Measurements from ENCODE around the gene SLC15A3.

SLC15A3 gene

DNA sequence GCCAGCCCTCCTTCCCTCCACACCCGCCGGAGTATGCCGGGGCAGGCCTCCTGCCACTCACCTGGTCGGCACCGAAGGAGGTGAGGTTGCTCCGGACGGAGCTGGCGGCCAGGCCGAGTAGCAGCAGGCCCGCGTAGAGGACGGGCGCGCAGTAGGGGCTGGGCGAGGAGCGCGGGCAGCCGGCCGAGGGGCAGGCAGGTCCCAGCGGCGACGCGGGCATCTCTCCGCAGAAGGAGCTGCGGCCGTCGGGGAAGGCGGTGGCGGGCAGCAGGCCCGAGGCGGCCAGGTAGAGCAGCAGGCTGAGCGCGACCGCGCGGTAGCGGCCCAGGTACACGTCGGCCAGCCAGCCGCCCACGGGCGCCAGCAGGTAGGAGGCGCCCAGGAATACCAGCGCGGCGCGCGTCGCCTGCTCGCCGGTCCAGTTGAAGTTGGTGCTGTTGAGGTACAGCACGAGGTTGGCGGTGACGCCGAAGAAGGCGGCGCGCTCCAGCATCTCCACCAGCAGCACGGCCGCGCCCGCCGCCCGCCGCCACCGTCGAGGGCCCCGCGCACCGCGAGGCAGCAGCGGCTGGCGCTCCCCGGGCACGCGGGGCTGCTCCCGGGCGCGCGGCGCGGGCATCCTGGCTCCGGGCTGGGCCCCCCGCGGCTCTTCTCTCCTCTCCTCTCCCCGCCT, 907 bp downstream of the SLC15A3 start:
- Histone ChIP-seq H3K27ac (ENCODE audit: poor library complexity, severe bottlenecking) (no peak overlapping the region), H3K4me1 (ENCODE audit: insufficient read depth, poor library complexity, severe bottlenecking) (no peaks in the 10 kb centered on the region), H3K36me3 (ENCODE audit: low read depth) (no peaks in the 10 kb centered on the region), H3K4me3 (ENCODE audit: severe bottlenecking) (no peak overlapping the region), H3K27me3 (ENCODE audit: insufficient read depth, poor library complexity, severe bottlenecking) (no peaks in the 10 kb centered on the region), H3K9me3 (ENCODE audit: severe bottlenecking) (no peaks in the 10 kb centered on the region)
- ATAC-seq (ENCODE audit: low read depth) (no peak), DNase-seq (ENCODE audit: low spot score) (no peak)
- TF ChIP-seq, protein P1, sequence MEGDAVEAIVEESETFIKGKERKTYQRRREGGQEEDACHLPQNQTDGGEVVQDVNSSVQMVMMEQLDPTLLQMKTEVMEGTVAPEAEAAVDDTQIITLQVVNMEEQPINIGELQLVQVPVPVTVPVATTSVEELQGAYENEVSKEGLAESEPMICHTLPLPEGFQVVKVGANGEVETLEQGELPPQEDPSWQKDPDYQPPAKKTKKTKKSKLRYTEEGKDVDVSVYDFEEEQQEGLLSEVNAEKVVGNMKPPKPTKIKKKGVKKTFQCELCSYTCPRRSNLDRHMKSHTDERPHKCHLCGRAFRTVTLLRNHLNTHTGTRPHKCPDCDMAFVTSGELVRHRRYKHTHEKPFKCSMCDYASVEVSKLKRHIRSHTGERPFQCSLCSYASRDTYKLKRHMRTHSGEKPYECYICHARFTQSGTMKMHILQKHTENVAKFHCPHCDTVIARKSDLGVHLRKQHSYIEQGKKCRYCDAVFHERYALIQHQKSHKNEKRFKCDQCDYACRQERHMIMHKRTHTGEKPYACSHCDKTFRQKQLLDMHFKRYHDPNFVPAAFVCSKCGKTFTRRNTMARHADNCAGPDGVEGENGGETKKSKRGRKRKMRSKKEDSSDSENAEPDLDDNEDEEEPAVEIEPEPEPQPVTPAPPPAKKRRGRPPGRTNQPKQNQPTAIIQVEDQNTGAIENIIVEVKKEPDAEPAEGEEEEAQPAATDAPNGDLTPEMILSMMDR (IDR thresholded peaks at IDR 0.05; ENCODE audit: poor library complexity, severe bottlenecking), result no peak

DNA sequence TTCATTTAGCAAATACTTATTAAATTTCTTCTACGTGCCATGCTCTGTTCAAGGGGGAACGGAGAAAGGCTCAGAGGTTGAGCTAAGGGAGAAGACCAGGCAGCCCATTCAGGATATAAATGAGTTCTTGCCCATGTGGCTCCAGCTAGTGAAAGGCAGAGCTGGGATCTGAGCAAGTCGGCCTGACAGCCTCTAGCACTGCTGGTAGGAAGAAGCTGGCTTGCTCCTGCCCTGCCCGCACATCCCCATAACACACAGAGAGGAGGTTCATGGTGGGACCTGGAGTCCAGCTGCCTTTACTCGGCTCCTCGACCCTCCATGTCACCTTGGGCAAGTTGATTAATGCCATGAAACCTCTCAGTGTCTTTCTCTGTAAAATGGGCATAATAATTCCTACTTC, 2.0 kb downstream of the SLC15A3 start:
- ATAC-seq (ENCODE audit: low read depth) (no peak), DNase-seq (ENCODE audit: low spot score) (no peak)
- no peak overlapping the region for H3K27ac ChIP-seq (ENCODE audit: poor library complexity, severe bottlenecking)
- H3K27me3 ChIP-seq (ENCODE audit: insufficient read depth, poor library complexity, severe bottlenecking), result no peaks in the 10 kb centered on the region
- TF ChIP-seq, protein P1 (IDR thresholded peaks at IDR 0.05; ENCODE audit: poor library complexity, severe bottlenecking), result no peak
- no peak overlapping the region for H3K4me3 ChIP-seq (ENCODE audit: severe bottlenecking)
- no peaks in the 10 kb centered on the region for H3K9me3 ChIP-seq (ENCODE audit: severe bottlenecking)
- H3K36me3 ChIP-seq (ENCODE audit: low read depth), result no peaks in the 10 kb centered on the region
- H3K4me1 ChIP-seq (ENCODE audit: insufficient read depth, poor library complexity, severe bottlenecking), result no peaks in the 10 kb centered on the region

DNA sequence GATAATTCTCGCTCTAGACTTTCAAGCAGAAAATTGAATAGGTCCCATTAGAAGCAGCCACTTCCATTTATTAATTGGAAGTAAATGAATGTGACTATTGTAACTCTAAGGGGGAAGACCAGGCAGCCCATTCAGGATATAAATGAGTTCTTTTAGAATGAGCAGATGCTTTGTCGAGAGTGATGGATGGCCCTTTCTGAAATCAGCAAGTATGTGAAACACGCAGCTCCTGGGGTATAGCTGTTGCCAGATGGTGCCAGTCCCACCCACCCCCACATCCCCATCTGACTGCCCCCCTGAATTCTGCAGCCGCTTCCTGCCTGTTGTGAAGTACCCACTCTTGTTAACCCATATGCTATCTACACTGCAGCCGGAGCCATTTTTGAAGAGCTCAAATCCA, 3.7 kb downstream of the SLC15A3 start:
- Histone ChIP-seq H3K4me1 (ENCODE audit: insufficient read depth, poor library complexity, severe bottlenecking) (no peaks in the 10 kb centered on the region), H3K27ac (ENCODE audit: poor library complexity, severe bottlenecking) (no peak overlapping the region), H3K36me3 (ENCODE audit: low read depth) (no peaks in the 10 kb centered on the region), H3K27me3 (ENCODE audit: insufficient read depth, poor library complexity, severe bottlenecking) (no peaks in the 10 kb centered on the region), H3K4me3 (ENCODE audit: severe bottlenecking) (no peak overlapping the region), H3K9me3 (ENCODE audit: severe bottlenecking) (no peaks in the 10 kb centered on the region)
- TF ChIP-seq, protein P1 (IDR thresholded peaks at IDR 0.05; ENCODE audit: poor library complexity, severe bottlenecking), result no peak
- ATAC-seq (ENCODE audit: low read depth) (no peak), DNase-seq (ENCODE audit: low spot score) (no peak)

DNA sequence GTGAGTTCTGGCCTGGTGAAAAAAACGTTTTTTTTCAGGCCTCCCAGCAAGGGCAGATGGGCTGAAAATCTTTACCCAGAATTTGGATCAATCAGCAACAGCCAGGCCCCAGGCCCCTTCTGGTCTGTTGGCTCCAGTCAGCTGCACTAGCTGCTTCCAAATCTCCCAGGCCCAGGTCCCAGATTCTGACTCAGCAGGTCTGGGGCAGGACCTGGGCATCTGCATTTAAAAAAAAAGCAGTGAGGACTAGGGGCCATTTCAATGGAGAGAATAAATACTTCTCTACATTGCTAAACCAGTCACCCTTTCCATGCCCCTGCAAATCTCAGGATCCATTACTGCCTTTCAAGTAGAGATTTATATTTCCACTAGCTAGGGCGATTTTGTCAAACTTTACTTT, 4.3 kb downstream of the SLC15A3 start:
- no peak overlapping the region for H3K27ac ChIP-seq (ENCODE audit: poor library complexity, severe bottlenecking)
- TF ChIP-seq, protein P1 (IDR thresholded peaks at IDR 0.05; ENCODE audit: poor library complexity, severe bottlenecking), result no peak
- ATAC-seq (ENCODE audit: low read depth) (no peak), DNase-seq (ENCODE audit: low spot score) (no peak)
- no peaks in the 10 kb centered on the region for H3K9me3 ChIP-seq (ENCODE audit: severe bottlenecking)
- H3K4me1 ChIP-seq (ENCODE audit: insufficient read depth, poor library complexity, severe bottlenecking), result no peaks in the 10 kb centered on the region
- no peak overlapping the region for H3K4me3 ChIP-seq (ENCODE audit: severe bottlenecking)
- no peaks in the 10 kb centered on the region for H3K27me3 ChIP-seq (ENCODE audit: insufficient read depth, poor library complexity, severe bottlenecking)
- no peaks in the 10 kb centered on the region for H3K36me3 ChIP-seq (ENCODE audit: low read depth)

DNA sequence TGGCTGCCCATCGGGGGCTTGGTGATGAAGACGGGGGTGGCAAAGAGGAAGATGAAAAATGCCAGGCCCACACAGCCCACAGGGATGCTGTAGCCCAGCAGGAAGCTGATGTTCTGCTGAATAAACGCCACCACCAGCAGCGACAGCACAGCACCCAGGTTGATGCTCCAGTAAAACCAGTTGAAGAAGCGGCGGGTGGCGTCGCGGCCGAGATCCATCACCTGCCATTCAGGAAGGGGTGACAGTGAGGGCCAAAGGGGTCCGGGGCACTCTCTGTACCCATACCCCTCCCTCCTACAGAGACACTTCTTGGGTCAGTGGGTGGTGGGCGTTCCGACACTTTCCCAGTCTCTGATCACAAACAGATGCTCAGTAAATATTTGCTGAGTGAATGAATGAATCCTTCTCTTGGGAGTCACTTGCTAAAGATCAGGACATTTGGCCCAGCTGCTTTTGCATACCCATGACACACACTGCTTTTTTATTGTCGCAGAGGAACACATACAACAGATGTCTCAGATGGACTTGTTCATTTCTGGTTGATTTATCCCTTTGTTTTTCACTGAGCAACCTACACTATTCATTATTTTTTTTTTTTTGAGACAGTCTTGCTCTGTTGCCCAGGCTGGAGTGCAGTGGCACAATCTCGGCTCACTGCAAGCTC, 5.2 kb downstream of the SLC15A3 start:
- Histone ChIP-seq H3K9me3 (ENCODE audit: severe bottlenecking) (no peaks in the 10 kb centered on the region), H3K4me3 (ENCODE audit: severe bottlenecking) (no peak overlapping the region), H3K27ac (ENCODE audit: poor library complexity, severe bottlenecking) (no peak overlapping the region), H3K27me3 (ENCODE audit: insufficient read depth, poor library complexity, severe bottlenecking) (no peaks in the 10 kb centered on the region), H3K36me3 (ENCODE audit: low read depth) (no peaks in the 10 kb centered on the region), H3K4me1 (ENCODE audit: insufficient read depth, poor library complexity, severe bottlenecking) (no peaks in the 10 kb centered on the region)
- ATAC-seq (ENCODE audit: low read depth), result no peak
- no peak for DNase-seq (ENCODE audit: low spot score)
- TF ChIP-seq, protein P1 (IDR thresholded peaks at IDR 0.05; ENCODE audit: poor library complexity, severe bottlenecking), result no peak
